ENCODE measurements around the gene ULK3. TPM values are rescaled to one million over a fixed set of nuclear protein-coding genes. Genes with fewer than 3 reads are reported as not detected.

Gene ULK3
- total RNA-seq, 1 experiment from 2014 or later, result 38.9 TPM

DNA sequence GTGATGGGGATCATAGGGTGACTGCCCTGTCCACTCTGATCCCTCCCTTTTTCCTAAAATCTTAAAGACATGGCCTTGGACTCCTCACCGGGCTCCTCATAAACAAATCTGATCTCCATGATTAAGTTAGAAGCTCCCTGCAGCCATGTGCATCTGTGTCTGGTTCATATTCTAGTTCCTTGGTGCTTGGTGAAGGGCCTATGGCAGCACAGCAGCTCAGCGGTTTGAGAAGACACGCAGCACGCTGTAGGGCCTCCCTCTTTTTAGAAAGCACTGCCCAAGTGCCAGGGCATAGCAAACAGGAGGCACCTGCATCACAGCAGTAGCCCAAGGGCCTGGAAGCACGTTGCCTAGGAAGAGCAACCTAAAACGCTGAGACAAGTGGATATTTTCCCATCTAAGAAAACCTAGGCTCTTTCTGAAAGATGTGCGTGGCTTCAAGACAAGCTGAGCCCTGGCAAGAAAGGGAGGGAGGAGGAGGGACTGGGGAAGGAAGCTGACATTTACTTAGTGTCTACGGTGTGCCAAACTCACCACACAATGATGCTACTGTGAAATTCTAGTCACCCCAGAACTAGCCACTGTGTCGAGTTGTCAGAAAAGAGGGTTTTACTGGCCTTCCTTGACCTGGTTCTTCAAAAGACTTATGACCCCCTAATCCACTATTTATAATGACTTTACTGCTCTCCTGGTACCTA, 14.9 kb upstream of the ULK3 start:
- TF ChIP-seq ZNF532 (CRISPR knock-in tag; IDR thresholded peaks at IDR 0.05; ENCODE audit: borderline replicate concordance) (no peak), CTCF (IDR thresholded peaks at IDR 0.05) (no peak), USF1 (CRISPR knock-in tag; IDR thresholded peaks at IDR 0.05) (no peak), ZNF121 (CRISPR knock-in tag; IDR thresholded peaks at IDR 0.05) (no peak), NR2C2 (CRISPR knock-in tag; IDR thresholded peaks at IDR 0.05) (no peak), NFATC4 (CRISPR knock-in tag; IDR thresholded peaks at IDR 0.05) (no peak), ZNF416 (CRISPR knock-in tag; IDR thresholded peaks at IDR 0.05) (no peak), JAZF1 (CRISPR knock-in tag; IDR thresholded peaks at IDR 0.05) (no peak)
- TF ChIP-seq, protein P1, sequence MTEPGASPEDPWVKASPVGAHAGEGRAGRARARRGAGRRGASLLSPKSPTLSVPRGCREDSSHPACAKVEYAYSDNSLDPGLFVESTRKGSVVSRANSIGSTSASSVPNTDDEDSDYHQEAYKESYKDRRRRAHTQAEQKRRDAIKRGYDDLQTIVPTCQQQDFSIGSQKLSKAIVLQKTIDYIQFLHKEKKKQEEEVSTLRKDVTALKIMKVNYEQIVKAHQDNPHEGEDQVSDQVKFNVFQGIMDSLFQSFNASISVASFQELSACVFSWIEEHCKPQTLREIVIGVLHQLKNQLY (CRISPR knock-in tag; IDR thresholded peaks at IDR 0.05), result no peak
- TF ChIP-seq, protein P2, sequence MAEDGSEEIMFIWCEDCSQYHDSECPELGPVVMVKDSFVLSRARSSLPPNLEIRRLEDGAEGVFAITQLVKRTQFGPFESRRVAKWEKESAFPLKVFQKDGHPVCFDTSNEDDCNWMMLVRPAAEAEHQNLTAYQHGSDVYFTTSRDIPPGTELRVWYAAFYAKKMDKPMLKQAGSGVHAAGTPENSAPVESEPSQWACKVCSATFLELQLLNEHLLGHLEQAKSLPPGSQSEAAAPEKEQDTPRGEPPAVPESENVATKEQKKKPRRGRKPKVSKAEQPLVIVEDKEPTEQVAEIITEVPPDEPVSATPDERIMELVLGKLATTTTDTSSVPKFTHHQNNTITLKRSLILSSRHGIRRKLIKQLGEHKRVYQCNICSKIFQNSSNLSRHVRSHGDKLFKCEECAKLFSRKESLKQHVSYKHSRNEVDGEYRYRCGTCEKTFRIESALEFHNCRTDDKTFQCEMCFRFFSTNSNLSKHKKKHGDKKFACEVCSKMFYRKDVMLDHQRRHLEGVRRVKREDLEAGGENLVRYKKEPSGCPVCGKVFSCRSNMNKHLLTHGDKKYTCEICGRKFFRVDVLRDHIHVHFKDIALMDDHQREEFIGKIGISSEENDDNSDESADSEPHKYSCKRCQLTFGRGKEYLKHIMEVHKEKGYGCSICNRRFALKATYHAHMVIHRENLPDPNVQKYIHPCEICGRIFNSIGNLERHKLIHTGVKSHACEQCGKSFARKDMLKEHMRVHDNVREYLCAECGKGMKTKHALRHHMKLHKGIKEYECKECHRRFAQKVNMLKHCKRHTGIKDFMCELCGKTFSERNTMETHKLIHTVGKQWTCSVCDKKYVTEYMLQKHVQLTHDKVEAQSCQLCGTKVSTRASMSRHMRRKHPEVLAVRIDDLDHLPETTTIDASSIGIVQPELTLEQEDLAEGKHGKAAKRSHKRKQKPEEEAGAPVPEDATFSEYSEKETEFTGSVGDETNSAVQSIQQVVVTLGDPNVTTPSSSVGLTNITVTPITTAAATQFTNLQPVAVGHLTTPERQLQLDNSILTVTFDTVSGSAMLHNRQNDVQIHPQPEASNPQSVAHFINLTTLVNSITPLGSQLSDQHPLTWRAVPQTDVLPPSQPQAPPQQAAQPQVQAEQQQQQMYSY (CRISPR knock-in tag; IDR thresholded peaks at IDR 0.05), result no peak
- TF ChIP-seq, protein P3, sequence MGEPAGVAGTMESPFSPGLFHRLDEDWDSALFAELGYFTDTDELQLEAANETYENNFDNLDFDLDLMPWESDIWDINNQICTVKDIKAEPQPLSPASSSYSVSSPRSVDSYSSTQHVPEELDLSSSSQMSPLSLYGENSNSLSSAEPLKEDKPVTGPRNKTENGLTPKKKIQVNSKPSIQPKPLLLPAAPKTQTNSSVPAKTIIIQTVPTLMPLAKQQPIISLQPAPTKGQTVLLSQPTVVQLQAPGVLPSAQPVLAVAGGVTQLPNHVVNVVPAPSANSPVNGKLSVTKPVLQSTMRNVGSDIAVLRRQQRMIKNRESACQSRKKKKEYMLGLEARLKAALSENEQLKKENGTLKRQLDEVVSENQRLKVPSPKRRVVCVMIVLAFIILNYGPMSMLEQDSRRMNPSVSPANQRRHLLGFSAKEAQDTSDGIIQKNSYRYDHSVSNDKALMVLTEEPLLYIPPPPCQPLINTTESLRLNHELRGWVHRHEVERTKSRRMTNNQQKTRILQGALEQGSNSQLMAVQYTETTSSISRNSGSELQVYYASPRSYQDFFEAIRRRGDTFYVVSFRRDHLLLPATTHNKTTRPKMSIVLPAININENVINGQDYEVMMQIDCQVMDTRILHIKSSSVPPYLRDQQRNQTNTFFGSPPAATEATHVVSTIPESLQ (CRISPR knock-in tag; IDR thresholded peaks at IDR 0.05), result no peak
- Mint-ChIP-seq H3K4me1 (no peaks in the 10 kb centered on the region), H3K36me3 (peaks cover 4% of the 10 kb centered on the region; the same call in 1 of the 2 replicates), H3K27me3 (ENCODE audit: low read depth) (no peaks in the 10 kb centered on the region), H3K4me3 (no peak overlapping the region), H3K9me3 (no peaks in the 10 kb centered on the region), H3K27ac (no peak overlapping the region)
- ATAC-seq (no peak), DNase-seq (ENCODE audit: low spot score) (no peak)
- CTCF ChIA-PET, result interaction anchor here (0.5 to 1.6 kb wide), 3 partner anchors 44 to 1018 kb away, joined by 3 to 7 read pairs (median 3); no protein-coding TSS in a partner anchor
- POLR2A ChIA-PET, result no interaction called here

Data from WTC11 (cell line).